Keratinocyte (primary cell): Measurements from ENCODE around the gene HORMAD2. TPM values are rescaled to one million over a fixed set of nuclear protein-coding genes. Genes with fewer than 3 reads are reported as not detected.

Source experiments
- DNase-seq: peaks from one replicate; pipeline ENCODE4 v3.0.0-alpha.2; 2011; ENCODE audit warnings: low read depth, missing footprints, low spot score
- FAIRE-seq: peaks from 2 replicates; lab custom pipeline; 2011; peaks lifted over from hg19 to GRCh38; lab: Jason Lieb, UNC
- H2AFZ ChIP-seq: 2 replicates; pipeline ENCODE4 v1.6.0; 2012; ENCODE audit warnings: low read length, control low read depth, inconsistent platforms; ENCODE audit not compliant: control insufficient read depth
- H3K27ac ChIP-seq: 2 replicates; pipeline ENCODE4 v1.5.1; 2011; ENCODE audit warnings: low read length; ENCODE audit not compliant: control insufficient read depth, insufficient read depth
- H3K27me3 ChIP-seq: 3 replicates; pipeline ENCODE4 v1.6.0; 2011; ENCODE audit warnings: low read length; ENCODE audit not compliant: control insufficient read depth, insufficient read depth; ENCODE audit errors: extremely low read depth
- H3K36me3 ChIP-seq, 2 experiments: 2 replicates in 1 of 2; 3 replicates in 1 of 2; pipeline ENCODE4 v1.5.1; 2011; ENCODE audit warnings: low read length in 2 of 2, mild to moderate bottlenecking in 1 of 2; ENCODE audit not compliant: control insufficient read depth in 2 of 2, insufficient read depth in 2 of 2; ENCODE audit errors: extremely low read depth in 1 of 2
- H3K4me1 ChIP-seq: 3 replicates; pipeline ENCODE4 v1.5.1; 2011; ENCODE audit warnings: low read length; ENCODE audit not compliant: control insufficient read depth, insufficient read depth; ENCODE audit errors: extremely low read depth
- H3K4me2 ChIP-seq: 3 replicates; pipeline ENCODE4 v1.6.0; 2011; ENCODE audit warnings: low read depth, low read length; ENCODE audit not compliant: control insufficient read depth, insufficient read depth; ENCODE audit errors: extremely low read depth
- H3K4me3 ChIP-seq, 3 experiments: fragments of 200-600 bp in 1 of 3; sonication (generic) in 1 of 3; 2 replicates in 2 of 3; 3 replicates in 1 of 3; pipeline ENCODE4 v1.5.1; 2011 to 2016; ENCODE audit warnings: low read length in 3 of 3, mild to moderate bottlenecking in 3 of 3, control low read depth in 2 of 3, inconsistent platforms in 1 of 3, low read depth in 1 of 3, mixed read lengths in 1 of 3, mixed run types in 1 of 3, moderate library complexity in 1 of 3; ENCODE audit not compliant: control insufficient read depth in 2 of 3, insufficient read depth in 2 of 3; ENCODE audit errors: extremely low read depth in 1 of 3
- H3K79me2 ChIP-seq: 2 replicates; pipeline ENCODE4 v1.6.0; 2012; ENCODE audit warnings: low read length; ENCODE audit not compliant: control insufficient read depth, insufficient read depth
- H3K9ac ChIP-seq: 3 replicates; pipeline ENCODE4 v1.6.0; 2011; ENCODE audit warnings: low read length; ENCODE audit not compliant: control insufficient read depth, insufficient read depth; ENCODE audit errors: extremely low read depth
- H3K9me1 ChIP-seq: 3 replicates; pipeline ENCODE4 v1.6.0; 2011; ENCODE audit warnings: low read length; ENCODE audit not compliant: control insufficient read depth, insufficient read depth; ENCODE audit errors: extremely low read depth
- H3K9me3 ChIP-seq: 2 replicates; pipeline ENCODE4 v1.5.1; 2012; ENCODE audit warnings: low read depth, low read length; ENCODE audit not compliant: control insufficient read depth
- H4K20me1 ChIP-seq: 3 replicates; pipeline ENCODE4 v1.6.0; 2011; ENCODE audit warnings: low read length; ENCODE audit not compliant: control insufficient read depth, insufficient read depth; ENCODE audit errors: extremely low read depth
- EZH2 ChIP-seq: IDR thresholded peaks from one replicate; pipeline ENCODE4 v1.6.1; 2012; ENCODE audit warnings: inconsistent platforms, mild to moderate bottlenecking, low read length, moderate library complexity
- dilution Hi-C: fragments of 300-500 bp; cut with MboI; formaldehyde crosslinking; loops from one replicate; pipeline ENCODE4 v1.7.0; 2020; ENCODE audit warnings: low sequenced_read_pairs; ENCODE audit not compliant: extremely low pct_ligation_motif_present
- polyA plus RNA-seq, 5 experiments: library from polyadenylated mRNA; depleted of rRNA in 3 of 5; stranded (reverse) in 3 of 5; stranded (forward) in 1 of 5; unstranded in 1 of 5; fragments of >200 nt; gene quantifications; 1 replicate in 1 of 5; 2 replicates in 3 of 5; 3 replicates in 1 of 5; pipeline versions ENCODE4 v1.2.1 to v1.2.3, GENCODE V29; 2011 to 2012; ENCODE audit warnings: missing spikeins in 2 of 5, low read depth in 1 of 5, low replicate concordance in 1 of 5
- TF ChIP-seq, protein P1 (sequence below), 3 experiments: IDR thresholded peaks in 1 of 3; conservative IDR thresholded peaks in 1 of 3; optimal IDR thresholded peaks in 1 of 3; 2 replicates in 2 of 3; 3 replicates in 1 of 3; pipeline versions ENCODE3 to v1.5.1; 2011; ENCODE audit warnings: low read length in 3 of 3, mild to moderate bottlenecking in 3 of 3, moderate library complexity in 2 of 3, control low read depth in 1 of 3, inconsistent platforms in 1 of 3; ENCODE audit not compliant: insufficient read depth in 2 of 3; ENCODE audit errors: extremely low read depth in 1 of 3

Gene HORMAD2
- polyA plus RNA-seq, 1 donor (not counting 4 experiments of a cell fraction or from before 2014, with no cell fraction given), result not detected

DNA sequence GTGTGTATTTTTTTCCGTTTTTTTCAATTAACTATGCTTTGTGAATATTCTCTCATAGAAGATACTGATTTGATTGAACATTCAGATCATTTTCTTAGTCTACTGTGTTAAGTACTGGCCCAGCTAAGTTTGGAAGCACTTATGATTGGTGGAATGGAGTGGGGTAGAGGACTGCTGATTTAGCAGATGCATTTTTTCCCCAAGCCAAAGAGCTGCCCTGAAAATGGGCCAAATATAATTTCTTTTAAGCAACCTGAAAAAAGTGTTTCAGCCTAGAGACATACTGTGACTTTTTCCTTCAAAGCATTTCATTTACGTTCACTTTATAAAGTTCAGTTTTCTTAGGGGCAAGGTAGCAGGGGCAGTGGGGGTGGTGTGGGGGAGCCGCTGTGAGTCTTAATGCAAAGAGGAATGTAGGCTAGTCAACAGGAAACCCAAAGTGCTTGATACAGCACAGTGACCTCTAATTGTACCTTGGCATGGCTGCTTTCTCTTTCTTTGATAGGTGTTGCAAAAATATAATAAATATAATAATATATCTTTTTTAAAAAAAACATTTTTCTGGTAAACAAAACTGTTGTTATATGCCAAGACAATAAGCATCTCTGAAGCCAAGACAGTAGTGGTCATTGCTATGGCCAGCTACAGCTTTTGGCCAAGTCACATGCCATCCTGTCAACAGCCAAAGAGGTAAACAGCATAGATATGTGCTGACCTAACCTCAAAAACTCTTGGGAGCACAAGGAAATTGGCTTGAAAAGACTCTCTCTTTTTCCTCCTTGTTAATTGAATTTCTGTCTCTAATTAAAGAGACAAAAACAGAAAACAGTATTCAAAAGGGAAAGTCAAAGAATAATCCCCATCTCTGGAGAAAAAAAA lies 107.5 kb downstream of the HORMAD2 start:
- Histone ChIP-seq H3K4me3 (no peak overlapping the region), H3K27ac (no peak overlapping the region), H3K9ac (no peak overlapping the region), H3K9me3 (no peaks in the 10 kb centered on the region), H3K9me1 (no peaks in the 10 kb centered on the region), H4K20me1 (no peaks in the 10 kb centered on the region), H2AFZ (no peak overlapping the region), H3K36me3 (no peaks in the 10 kb centered on the region), H3K27me3 (no peaks in the 10 kb centered on the region), H3K4me2 (no peak overlapping the region), H3K79me2 (no peaks in the 10 kb centered on the region), H3K4me1 (peaks cover 6% of the 10 kb centered on the region)
- TF ChIP-seq, protein P1, sequence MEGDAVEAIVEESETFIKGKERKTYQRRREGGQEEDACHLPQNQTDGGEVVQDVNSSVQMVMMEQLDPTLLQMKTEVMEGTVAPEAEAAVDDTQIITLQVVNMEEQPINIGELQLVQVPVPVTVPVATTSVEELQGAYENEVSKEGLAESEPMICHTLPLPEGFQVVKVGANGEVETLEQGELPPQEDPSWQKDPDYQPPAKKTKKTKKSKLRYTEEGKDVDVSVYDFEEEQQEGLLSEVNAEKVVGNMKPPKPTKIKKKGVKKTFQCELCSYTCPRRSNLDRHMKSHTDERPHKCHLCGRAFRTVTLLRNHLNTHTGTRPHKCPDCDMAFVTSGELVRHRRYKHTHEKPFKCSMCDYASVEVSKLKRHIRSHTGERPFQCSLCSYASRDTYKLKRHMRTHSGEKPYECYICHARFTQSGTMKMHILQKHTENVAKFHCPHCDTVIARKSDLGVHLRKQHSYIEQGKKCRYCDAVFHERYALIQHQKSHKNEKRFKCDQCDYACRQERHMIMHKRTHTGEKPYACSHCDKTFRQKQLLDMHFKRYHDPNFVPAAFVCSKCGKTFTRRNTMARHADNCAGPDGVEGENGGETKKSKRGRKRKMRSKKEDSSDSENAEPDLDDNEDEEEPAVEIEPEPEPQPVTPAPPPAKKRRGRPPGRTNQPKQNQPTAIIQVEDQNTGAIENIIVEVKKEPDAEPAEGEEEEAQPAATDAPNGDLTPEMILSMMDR (optimal IDR thresholded peaks at IDR 0.05 in 1 of 3, IDR thresholded peaks at IDR 0.05 in 1 of 3, conservative IDR thresholded peaks at IDR 0.05 in 1 of 3; ENCODE audit: extremely low read depth in 1 of 3, insufficient read depth in 2 of 3, low read length in 3 of 3), result no peak
- no peak for TF ChIP-seq EZH2
- dilution Hi-C loops, result no loop called here
- FAIRE-seq (no peak), DNase-seq (no peak)

- Histone ChIP-seq H3K4me1 (peaks cover 6% of the 10 kb centered on the region), H3K27ac (no peak overlapping the region), H2AFZ (no peak overlapping the region), H3K9ac (no peak overlapping the region), H3K9me3 (no peaks in the 10 kb centered on the region), H3K36me3 (no peaks in the 10 kb centered on the region), H3K4me2 (no peak overlapping the region), H3K4me3 (no peak overlapping the region), H3K9me1 (no peaks in the 10 kb centered on the region), H3K27me3 (no peaks in the 10 kb centered on the region), H4K20me1 (no peaks in the 10 kb centered on the region), H3K79me2 (no peaks in the 10 kb centered on the region)
- DNase-seq (no peak), FAIRE-seq (no peak)
- dilution Hi-C loops, result no loop called here
- TF ChIP-seq, protein P1 (optimal IDR thresholded peaks at IDR 0.05 in 1 of 3, IDR thresholded peaks at IDR 0.05 in 1 of 3, conservative IDR thresholded peaks at IDR 0.05 in 1 of 3; ENCODE audit: extremely low read depth in 1 of 3, insufficient read depth in 2 of 3, low read length in 3 of 3), result no peak
- TF ChIP-seq EZH2, result no peak
Observed at GRCh38 chr22:30188911-30189310, 108.6 kb downstream of the HORMAD2 start.
